HG03575 (cell line): Measurements from ENCODE around the gene ROR1.
"Not testable (repeated sequence)": the region's sequence is repeated elsewhere in the genome, so short reads cannot be mapped to it uniquely, and the experiment has no call there.

ENCODE experiments used
- ATAC-seq: cut with Tn5 transposase; IDR thresholded peaks from one replicate; pipeline ENCODE4 v1.9.1; 2021; ENCODE audit not compliant: unreplicated experiment, insufficient number of reproducible peaks, low FRiP score; ENCODE audit errors: extremely low read depth

ROR1 gene

GRCh38 chr1:64090436-64090835 is 316.6 kb downstream of the ROR1 start:
- ATAC-seq: no peak

DNA sequence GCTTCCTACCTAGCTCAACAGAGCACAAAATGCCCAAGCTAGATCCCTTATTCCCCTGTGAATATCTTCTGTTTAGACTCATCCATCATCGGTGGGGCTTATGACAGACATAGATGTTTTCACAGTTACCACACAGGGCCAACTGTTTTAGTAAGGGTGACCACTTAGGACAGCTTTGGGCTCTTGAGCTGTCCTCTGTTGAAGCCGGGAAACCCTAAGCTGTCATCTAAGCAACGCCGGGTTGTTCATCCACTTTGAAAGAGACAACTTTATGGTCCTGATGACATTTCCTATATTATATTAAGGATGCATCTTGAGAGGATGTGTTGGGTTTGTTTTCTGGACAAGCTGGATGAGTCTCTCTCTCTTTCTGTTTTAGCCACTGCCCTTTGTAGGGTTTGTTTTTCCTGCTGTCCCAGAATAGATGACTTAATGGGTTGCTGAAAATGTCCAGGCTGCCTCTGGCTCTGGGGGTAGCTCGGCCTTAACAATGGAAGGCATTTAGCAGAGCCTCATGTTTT is 319.1 kb downstream of the ROR1 start:
- no peak for ATAC-seq

DNA sequence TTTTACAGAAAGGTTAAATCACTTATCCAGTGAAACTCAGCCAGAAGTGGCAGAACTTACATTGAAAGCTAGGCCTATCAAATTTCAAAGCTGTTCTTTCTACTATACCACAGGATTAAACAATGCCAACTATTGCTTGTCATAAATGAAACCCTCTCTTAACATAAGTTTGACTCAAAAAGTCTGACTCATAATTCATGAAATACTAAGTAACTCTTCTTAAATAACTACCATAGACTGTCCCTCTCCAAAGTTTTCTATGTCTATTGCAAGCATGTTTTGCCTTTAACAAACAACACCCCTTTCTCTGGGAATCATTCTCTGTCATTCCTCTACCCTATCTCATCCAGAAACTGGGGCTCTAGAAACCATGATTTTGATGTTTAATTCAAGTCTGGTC is 320.1 kb downstream of the ROR1 start:
- ATAC-seq: no peak

GRCh38 chr1:64095832-64096231 is 322.0 kb downstream of the ROR1 start:
- ATAC-seq: no peak

GRCh38 chr1:64097859-64098258 is 324.0 kb downstream of the ROR1 start:
- ATAC-seq: no peak

DNA sequence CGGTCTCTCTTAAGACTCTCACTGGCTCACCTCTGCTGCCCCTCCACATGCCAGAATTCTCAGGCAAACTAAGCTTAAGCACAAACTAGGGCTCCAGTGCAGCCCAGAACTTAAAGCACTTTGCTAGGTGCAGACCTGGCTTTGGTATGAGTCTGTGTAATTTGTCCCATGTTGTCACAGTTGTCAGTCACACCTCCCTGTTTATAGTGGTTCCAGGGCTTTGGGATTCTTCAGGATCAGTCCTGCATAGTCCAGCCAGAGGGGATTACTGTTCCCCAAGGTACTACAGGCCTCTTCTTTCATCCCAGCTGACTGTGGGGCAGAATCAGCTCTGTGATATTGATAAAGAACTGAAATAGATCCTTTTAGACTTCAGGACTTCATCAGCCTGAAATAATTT is 324.6 kb downstream of the ROR1 start:
- no peak for ATAC-seq

DNA sequence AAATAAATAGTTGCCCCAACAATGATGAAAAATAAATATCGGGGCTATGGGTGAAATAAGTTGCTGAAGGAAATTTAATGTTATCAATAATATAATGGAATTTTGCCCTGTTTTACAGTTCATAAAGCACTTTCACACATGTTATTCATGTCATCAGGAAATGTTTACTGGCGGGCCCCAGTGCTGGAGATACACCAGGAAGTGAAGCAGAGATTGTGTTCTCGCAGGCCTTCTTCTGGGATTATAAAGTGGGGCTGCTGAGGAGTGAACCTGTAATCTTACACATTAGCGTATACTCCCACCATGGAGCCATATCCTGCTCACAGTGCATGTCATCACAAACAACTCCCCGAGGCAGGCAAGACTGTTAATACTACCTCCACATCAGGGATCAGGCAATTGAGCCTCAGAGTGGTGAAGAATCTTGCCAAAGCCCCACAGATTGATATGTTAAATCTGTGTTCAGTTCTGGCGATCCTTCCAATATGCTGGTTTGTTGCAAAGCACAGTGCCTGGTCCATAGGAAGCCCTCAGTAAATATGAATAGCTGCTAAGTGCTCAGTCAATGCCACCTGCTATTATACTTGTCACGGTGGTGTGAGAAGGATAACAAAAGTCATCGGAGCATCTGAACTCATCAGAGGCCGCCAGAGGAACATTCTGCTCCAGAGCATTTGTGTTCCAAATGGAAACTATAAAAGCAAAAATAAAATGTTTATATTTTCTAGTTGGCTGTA is 325.2 kb downstream of the ROR1 start:
- no peak for ATAC-seq

- no peak for ATAC-seq
Measured at GRCh38 chr1:64100791-64101190, 327.0 kb downstream of the ROR1 start.

DNA sequence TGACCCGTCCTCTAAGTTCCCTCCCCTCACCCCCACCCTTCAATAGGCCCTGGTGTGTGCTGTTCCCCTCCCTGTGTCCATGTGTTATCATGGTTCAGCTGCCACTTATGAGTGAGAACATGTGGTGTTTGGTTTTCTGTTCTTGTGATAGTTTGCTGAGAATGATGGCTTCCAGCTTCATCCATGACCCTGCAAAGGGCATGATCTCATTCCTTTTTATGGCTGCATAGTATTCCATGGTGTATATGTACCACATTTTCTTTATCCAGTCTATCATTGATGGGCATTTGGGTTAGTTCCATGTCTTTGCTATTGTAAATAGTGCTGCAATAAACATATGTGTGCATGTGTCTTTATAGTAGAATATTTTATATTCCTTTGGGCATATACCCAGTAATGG is 330.8 kb downstream of the ROR1 start:
- ATAC-seq: not testable (repeated sequence)

DNA sequence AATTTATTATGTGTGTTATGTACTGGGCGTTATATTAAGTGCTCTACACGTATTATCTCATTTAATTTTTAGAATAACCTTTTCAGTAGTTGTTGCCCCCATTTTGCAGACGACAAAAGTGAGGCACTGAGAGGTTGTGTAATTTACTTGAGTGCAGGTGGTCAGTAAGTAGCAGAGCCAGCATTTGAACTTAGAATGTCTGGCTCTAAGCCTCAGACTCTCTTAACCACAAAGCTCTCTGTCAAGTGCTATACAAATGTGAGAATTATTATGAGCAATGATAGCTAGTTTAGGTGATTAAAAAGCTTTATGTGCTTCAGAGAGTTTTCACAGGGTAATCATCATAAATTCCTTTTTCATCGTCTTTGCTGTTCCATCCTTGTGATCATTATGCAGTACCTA is 333.3 kb downstream of the ROR1 start:
- ATAC-seq: no peak

GRCh38 chr1:64107632-64108031 is 333.8 kb downstream of the ROR1 start:
- ATAC-seq: no peak

DNA sequence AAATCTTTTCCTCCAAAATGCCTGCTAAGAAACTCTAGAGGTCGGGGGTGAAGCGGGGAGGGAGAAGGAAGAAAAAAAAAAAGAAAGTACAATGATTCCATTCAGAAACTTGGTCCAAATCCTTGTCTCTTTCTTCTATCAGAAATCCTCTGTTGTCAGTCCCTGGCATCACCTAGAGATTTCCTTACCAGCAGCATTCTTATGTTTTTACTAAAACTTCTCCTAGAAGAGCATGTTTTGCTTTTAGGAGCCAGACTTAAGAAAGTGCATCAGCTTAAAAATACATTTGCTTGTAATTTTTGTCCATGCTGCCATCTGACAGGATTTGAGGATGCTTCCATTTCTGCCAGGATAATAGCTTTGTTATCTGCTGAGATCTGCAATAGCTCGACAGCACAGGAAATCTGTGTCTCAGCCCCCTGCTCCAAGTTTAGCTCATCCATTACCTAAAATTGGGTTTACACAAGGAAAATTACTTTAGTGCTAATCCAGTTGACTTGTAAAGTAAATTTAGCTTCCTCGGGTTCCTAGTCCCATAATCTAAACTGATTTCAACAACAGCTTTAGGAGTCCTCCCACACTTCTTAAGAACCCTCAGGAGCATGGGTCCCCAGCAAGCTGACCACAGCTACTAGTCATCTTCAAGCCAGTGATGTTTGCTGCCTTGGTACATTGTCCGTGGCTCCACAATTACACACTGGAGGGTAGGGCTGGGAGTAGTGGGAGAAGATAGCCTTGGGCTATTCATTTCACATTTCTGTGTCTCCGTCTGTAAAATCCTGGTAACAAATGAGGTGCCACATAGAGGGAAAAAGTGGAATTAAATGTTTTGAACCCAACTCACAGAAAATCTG is 337.3 kb downstream of the ROR1 start:
- no peak for ATAC-seq

DNA sequence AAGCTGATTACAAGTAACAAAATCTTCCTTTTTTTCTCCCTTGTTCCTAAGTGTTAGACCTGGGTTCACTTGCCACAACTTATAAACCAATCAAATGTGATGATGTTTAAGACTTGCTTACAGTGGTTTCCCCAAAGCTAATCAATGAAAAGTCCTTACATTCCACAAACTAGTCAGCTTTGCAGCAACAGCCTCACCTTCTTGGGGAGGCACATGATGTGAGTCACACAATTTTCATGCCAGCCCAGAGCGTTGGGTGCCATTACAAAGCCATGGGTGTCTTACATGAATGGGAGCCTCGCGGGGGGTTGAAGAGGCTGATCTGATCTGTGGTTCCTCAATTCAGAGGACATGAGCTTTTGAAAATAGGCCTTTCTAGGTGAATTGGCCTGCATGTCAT is 338.0 kb downstream of the ROR1 start:
- no peak for ATAC-seq

- no peak for ATAC-seq
Measured at GRCh38 chr1:64112281-64112680, 338.5 kb downstream of the ROR1 start.

- ATAC-seq: no peak
Measured at GRCh38 chr1:64114012-64114525, 340.3 kb downstream of the ROR1 start.

- ATAC-seq: no peak
Measured at GRCh38 chr1:64116537-64116936, 342.7 kb downstream of the ROR1 start.

- ATAC-seq: no peak
Measured at GRCh38 chr1:64117492-64117891, 343.7 kb downstream of the ROR1 start.

GRCh38 chr1:64121766-64122385 is 348.1 kb downstream of the ROR1 start:
- no peak for ATAC-seq

GRCh38 chr1:64122588-64122987 is 348.8 kb downstream of the ROR1 start:
- ATAC-seq: no peak
